ENCODE results near the gene NSA2. TPM values are rescaled to one million over a fixed set of nuclear protein-coding genes. Genes with fewer than 3 reads are reported as not detected.
A peak's percentile ranks its signal among the peaks of the same experiment; 100 is the strongest.

The NSA2 gene
- total RNA-seq (2021; ENCODE audit: unreplicated experiment) (42.7 TPM), Bru-seq, nascent RNA (percentile 88 among the genes with signal in this experiment), BruChase-seq, experiment 1, labeled RNA remaining after a 2-hour chase (percentile 80 among the genes with signal in this experiment), BruChase-seq, experiment 2, labeled RNA remaining after a 6-hour chase (percentile 92 among the genes with signal in this experiment)
- 67.0 TPM for polyA plus RNA-seq (2012; ENCODE audit: insufficient read length)
- long read RNA-seq, full-length matches to known transcripts, result 17 of 37 reads
- long read RNA-seq, partial matches to known transcripts, result 16 of 37 reads
- long read RNA-seq, other reads (novel, unspliced or antisense), result 4 of 37 reads

- TF ChIP-seq POLR2AphosphoS5 (IDR thresholded peaks at IDR 0.05; ENCODE audit: low read depth, low read length) (peak; percentile 92), CTCF (IDR thresholded peaks at IDR 0.05) (no peak), TCF7L2 (IDR thresholded peaks at IDR 0.05; ENCODE audit: low read depth, low read length) (peak; percentile 87), REST (IDR thresholded peaks at IDR 0.05; ENCODE audit: insufficient read depth in 1 of 2, low read depth in 2 of 2, low read length in 1 of 2) (peak in 1 of 2 experiments; percentile 33; a peak in 1 of 4 replicates), SIN3A (IDR thresholded peaks at IDR 0.05; ENCODE audit: borderline replicate concordance, insufficient read depth, low read depth, low read length) (peak; percentile 95; the same call in 1 of the 2 replicates)
- Histone ChIP-seq H3K4me1 (ENCODE audit: control insufficient read depth, insufficient read depth, low read length) (peaks cover 25% of the 10 kb centered on the region), H3K9me3 (ENCODE audit: control insufficient read depth, insufficient read depth, low read depth, low read length) (no peaks in the 10 kb centered on the region), H3K27me3 (ENCODE audit: control insufficient read depth, insufficient read depth, low read length) (no peaks in the 10 kb centered on the region), H3K36me3 (ENCODE audit: control insufficient read depth, insufficient read depth, low read length) (peaks cover 32% of the 10 kb centered on the region), H3K4me3 (ENCODE audit: low read depth in 2 of 2, low read length in 2 of 2) (peak within 1 kb of the TSS; percentile 99 to 100), H3K27ac (ENCODE audit: low read length) (peak within 1 kb of the TSS; percentile 98)
- peak; percentile 88 for DNase-seq (ENCODE audit: low read depth, low spot score)
- ChIA-PET CTCF (no interaction called here), POLR2A (interaction anchor here (0.5 kb wide), 1 partner anchor 89 kb away, joined by 8 read pairs; no protein-coding TSS in a partner anchor)
- intact Hi-C loops (cut with micrococcal nuclease; ENCODE audit: unreplicated experiment), result loop anchor here (10.0 kb wide), 1 partner anchor 148 kb away; no protein-coding TSS in a partner anchor
- ATAC-seq, result peak; percentile 93
- BruUV-seq (replicated peaks), result no TSS peak
- in situ Hi-C loops (cut with HindIII; ENCODE audit: low pct_unique_long_range_greater_than_20kb, low sequenced_read_pairs), result no loop called here
Observed at GRCh38 chr5:74766849-74767578, at the start of gene NSA2, which contains the start of gene GFM2. NSA2 (plus strand) TSS chr5:74767249; CDS start chr5:74767361, 112 bp downstream. GFM2 (minus strand) TSS chr5:74767117; CDS start chr5:74763742, 3,375 bp downstream.

GRCh38 chr5:74717596-74717995 is 49.5 kb upstream of the NSA2 start:
- in situ Hi-C loops (cut with HindIII; ENCODE audit: low pct_unique_long_range_greater_than_20kb, low sequenced_read_pairs), result no loop called here
- no peak overlapping the region for H3K4me3 ChIP-seq (ENCODE audit: low read depth in 2 of 2, low read length in 2 of 2)
- ChIA-PET CTCF (interaction anchor here (0.7 kb wide), 1 partner anchor 208 kb away, joined by 5 read pairs; no protein-coding TSS in a partner anchor), POLR2A (no interaction called here)
- H3K27ac ChIP-seq (ENCODE audit: low read length), result no peak overlapping the region
- H3K9me3 ChIP-seq (ENCODE audit: control insufficient read depth, insufficient read depth, low read depth, low read length), result no peaks in the 10 kb centered on the region
- peaks cover 40% of the 10 kb centered on the region for H3K36me3 ChIP-seq (ENCODE audit: control insufficient read depth, insufficient read depth, low read length)
- intact Hi-C loops (cut with micrococcal nuclease; ENCODE audit: unreplicated experiment), result no loop called here
- H3K4me1 ChIP-seq (ENCODE audit: control insufficient read depth, insufficient read depth, low read length), result no peaks in the 10 kb centered on the region
- BruUV-seq (replicated peaks), result no TSS peak
- TF ChIP-seq POLR2AphosphoS5 (IDR thresholded peaks at IDR 0.05; ENCODE audit: low read depth, low read length) (no peak), CTCF (IDR thresholded peaks at IDR 0.05) (no peak), TCF7L2 (IDR thresholded peaks at IDR 0.05; ENCODE audit: low read depth, low read length) (no peak), SIN3A (IDR thresholded peaks at IDR 0.05; ENCODE audit: borderline replicate concordance, insufficient read depth, low read depth, low read length) (no peak), REST (IDR thresholded peaks at IDR 0.05; ENCODE audit: insufficient read depth in 1 of 2, low read depth in 2 of 2, low read length in 1 of 2) (no peak)
- no peaks in the 10 kb centered on the region for H3K27me3 ChIP-seq (ENCODE audit: control insufficient read depth, insufficient read depth, low read length)
- no peak for ATAC-seq
- no peak for DNase-seq (ENCODE audit: low read depth, low spot score)
